Hepatic stellate cell (primary cell): ENCODE data around the gene SPRR4.

Source experiments
- DNase-seq: peaks from one replicate; pipeline ENCODE4 v3.0.0; 2011; ENCODE audit warnings: low spot score

Gene SPRR4

GRCh38 chr1:152970495-152970894, at the start of gene SPRR4:
Gene SPRR4, plus strand, starts transcription at chr1:152970648. Its CDS starts 1,243 bp downstream, at chr1:152971891.
- no peak for DNase-seq

DNA sequence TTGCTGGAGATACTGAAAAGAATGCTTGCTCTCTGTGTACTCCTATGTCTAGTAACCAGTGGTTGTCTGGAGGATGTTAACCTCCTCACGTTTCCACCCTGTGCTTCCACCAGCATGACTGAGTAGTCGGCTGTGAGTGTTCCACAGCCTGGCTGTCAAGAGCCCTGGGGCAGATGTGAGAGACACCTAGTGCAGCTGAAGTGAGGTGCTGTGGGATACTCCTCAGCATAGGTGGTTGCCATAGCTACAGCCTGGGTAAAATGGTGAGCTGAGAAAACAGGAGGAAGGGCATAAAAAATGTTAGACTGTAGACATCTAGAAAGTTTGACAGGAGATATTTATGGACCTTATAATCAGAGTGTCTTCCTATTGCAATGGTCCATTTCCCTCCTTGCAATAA, 46.3 kb upstream of the SPRR4 start:
- no peak for DNase-seq

DNA sequence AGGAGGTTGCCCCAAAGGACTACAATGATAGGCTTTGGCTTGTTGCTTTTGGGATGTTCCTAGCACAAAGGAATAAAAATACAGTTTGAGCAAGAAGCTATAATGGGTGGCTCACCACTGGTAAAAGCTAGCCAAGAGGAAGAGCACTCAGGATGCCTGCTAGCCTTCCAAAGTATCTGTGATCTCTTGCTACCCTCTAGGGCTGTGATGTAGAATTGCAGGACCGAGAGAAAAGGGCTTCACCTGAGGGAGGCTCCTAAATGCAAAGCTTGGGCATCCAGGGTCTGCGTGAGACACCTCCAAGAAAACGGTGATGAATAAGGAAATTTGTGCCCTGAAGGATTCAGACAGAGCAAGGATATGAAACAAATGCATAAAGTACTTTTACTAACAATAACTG, 44.4 kb upstream of the SPRR4 start:
- DNase-seq, result peak; percentile 22

GRCh38 chr1:152928671-152929070, 41.8 kb upstream of the SPRR4 start:
- DNase-seq, result no peak

GRCh38 chr1:152932170-152932811, 38.2 kb upstream of the SPRR4 start:
- no peak for DNase-seq

DNA sequence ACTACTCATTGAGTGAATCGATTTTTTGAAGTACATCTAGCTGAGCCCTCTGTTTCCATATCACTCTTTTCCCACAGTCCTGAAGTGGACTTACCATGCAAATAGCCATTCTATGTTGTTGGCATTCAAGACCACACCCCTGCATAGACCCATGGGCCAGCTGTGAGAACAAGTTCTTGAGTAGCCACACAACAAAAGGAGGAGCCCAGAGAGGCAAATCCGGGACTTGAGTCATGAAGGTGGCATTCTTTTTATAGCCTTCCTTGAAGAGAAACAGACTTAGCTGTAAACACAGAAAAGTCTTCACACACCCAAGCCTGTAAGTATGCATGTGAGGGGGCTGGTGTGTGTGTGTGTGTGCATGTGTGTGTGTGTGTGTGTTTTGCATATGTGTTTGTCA, 37.3 kb upstream of the SPRR4 start:
- DNase-seq, result no peak

GRCh38 chr1:152940614-152941013, 29.8 kb upstream of the SPRR4 start:
- no peak for DNase-seq

DNA sequence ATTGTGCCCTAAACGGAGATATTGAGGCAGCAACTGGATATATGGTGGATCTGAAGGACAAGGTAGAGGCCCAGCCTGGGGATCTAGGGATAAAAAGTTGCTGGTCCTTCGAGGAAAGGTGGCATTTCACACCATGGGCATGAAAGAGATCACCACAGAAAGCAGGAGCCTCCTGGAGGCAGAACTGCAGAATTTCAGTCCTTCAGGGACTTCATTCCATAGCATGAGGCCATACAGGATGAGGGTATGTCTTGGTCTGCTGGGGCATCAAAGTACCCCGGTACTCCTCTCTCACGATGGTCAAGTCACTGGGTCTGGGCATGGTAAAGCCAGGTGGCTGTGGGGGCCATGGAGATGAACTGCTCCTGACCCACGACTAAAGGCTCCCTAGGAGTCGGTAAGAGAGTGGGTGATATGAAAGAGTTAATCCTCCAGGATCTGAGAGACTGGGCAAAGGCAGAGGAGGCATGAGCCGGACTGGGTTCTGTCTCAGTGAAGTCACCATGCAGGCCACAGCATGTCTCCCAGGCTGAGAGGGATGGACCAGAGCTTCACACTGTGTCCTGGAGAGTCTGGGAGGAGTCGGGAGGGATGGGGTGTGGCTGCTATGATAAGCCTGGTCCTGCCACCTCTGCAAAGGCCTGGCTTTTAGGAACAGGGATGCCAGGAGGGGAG, 29.3 kb upstream of the SPRR4 start:
- DNase-seq, result no peak

DNA sequence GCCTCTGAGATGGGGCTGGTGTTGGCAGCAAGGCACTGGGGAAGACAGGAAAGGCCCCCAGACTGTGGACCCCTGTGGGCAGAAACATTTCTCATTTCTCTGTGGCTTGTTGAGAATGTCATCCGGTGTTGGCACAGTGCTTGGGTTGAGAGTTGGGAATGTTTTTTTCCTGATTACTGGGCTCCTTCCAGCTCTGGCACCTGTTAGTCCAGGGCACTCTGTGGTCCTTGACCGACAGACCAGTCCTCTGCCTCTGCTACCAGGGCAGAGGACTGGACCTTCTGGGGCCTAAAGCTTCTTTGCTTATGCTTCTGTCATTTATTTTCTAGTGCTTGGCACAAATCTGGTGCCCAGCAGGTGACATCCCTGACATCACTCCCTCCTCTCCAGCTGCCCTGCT, 28.3 kb upstream of the SPRR4 start:
- DNase-seq, result no peak

- DNase-seq, result no peak
These were observed 24.2 kb upstream of the SPRR4 start for GRCh38 chr1:152946248-152946647.

- no peak for DNase-seq
These were observed 23.7 kb upstream of the SPRR4 start, which contains the start of gene SPRR5 for GRCh38 chr1:152946651-152947256. Gene SPRR5, plus strand, starts transcription at chr1:152947206. Its CDS starts 1,349 bp downstream, at chr1:152948555.

- DNase-seq, result no peak
These were observed 18.7 kb upstream of the SPRR4 start for GRCh38 chr1:152951711-152952110.

DNA sequence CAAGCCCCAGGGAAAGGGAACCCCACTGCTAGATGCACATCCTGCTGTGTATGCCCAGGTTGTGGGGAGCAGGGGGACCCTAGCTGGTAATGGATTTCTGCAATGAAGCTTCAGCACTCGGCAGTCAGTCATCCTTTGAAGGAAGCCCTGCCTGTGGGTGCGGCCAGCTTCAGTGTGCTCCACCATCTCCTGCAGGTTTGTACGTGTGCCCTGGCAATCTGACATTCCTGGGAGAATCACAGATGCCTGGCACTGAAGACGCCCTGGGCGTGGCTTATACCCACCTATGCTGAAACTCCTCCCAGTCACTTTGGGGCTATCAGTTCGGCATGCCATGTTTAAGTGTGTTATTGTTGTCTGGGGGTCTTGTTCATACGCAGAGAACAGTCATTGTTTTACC, 16.7 kb upstream of the SPRR4 start:
- no peak for DNase-seq

DNA sequence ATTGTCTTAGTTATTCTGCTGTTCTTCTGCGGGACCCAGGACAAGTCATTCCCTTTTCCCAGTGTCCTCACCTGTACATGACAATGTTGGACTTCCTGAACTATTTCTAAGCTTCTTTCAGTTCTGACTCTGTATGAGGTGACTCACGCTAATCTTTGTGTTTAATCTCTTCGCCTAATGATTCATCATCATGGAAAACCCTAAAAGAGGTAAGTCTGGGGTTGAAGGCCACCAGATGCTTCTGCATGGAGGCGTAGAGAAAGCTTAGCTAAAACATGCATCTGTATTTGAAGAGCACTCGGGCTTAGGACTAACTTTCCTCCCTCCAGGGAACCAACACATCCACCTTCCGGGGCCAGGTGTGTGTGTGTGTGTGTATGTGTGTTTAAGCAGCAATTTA, 16.0 kb upstream of the SPRR4 start:
- DNase-seq, result no peak

GRCh38 chr1:152957561-152957960, 12.9 kb upstream of the SPRR4 start:
- DNase-seq, result no peak

GRCh38 chr1:152959273-152959672, 11.2 kb upstream of the SPRR4 start:
- no peak for DNase-seq

- no peak for DNase-seq
These were observed 10.5 kb upstream of the SPRR4 start for GRCh38 chr1:152959801-152960451.

DNA sequence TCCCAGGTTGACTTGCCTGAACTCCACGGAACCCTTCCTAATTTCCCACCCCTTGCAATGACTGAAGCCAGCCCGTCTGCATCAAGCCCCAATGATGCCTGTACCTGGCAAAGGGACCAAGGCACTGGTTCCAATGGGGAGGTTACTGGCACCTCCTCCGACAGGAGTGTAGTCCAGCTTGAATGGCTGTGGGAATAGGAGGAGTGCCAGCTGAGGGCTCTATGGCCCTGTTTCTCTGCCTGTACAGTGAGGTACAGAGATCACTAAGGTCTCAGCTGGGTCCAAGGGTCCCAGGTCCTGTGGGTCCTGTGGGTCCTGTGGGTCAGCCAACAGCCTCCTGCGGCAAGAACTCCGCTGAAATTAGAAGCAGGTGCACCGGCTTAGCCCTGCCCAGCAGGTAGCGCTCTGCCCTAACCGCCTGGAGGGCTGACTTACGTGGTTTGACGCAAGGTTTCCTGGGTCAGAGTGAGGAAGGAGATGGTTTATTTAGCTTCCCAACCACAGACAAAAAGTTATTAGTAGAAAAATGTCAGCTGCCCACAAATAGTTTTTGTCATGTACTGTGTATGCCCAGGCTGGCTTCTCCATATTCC, 9.9 kb upstream of the SPRR4 start:
- DNase-seq, result no peak

DNA sequence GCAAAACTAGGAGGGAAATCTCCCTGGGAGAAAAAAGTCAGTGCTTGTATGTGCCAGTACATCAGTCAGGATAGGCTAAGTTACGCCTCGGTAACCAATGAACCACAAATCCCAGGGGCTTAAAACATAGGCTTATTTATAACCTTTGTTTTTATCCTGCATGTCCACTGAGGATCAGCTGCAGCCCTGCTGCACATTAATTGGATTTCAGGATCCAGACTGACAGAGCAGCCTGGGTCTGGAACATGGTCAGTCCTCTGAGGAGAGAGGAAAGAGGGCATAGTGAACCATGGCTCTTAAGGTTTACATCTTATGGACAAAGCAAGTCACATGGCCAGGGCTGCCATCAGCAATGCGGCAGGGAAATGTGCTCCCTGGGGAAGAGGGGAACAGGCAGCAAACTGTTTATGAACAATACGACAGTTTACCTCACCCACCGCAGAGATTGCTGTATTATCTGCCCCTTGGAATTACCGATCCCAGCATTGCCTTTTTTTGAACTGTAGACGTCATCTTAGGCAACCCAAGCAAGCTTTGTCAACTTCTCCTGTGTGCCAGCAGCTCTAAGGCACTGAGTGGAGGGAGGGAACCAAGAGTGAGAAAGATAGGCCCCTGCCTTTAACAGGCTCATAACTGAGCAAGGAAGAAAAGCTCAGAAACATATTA, 9.1 kb upstream of the SPRR4 start:
- no peak for DNase-seq

DNA sequence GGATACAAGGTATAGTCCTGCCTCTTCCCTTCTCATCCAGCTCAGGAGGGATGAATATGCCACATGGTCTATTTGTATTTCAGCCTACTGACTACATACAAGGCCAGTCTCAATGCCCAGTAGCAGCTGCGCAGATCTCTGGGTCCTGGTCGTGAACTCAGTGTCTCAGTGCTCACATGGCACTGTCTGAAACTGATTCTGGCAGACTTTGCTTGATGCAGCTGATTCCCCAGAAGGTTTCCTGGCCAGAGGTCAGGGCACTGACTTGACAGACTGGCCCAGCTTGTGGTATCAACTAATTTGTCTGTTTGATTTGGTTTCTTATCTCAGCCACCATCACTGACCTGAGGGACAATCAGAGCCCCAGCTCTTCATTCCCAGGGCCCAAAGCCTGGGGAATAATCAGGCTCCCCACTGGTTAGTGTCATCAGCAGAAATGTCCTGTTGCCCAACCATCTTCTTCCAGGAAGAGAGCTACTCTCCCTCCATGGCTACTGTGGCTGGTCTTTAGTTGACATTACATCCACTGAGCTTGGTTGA, 7.5 kb upstream of the SPRR4 start:
- DNase-seq, result no peak

- no peak for DNase-seq
These were observed 5.9 kb upstream of the SPRR4 start for GRCh38 chr1:152964536-152964935.

DNA sequence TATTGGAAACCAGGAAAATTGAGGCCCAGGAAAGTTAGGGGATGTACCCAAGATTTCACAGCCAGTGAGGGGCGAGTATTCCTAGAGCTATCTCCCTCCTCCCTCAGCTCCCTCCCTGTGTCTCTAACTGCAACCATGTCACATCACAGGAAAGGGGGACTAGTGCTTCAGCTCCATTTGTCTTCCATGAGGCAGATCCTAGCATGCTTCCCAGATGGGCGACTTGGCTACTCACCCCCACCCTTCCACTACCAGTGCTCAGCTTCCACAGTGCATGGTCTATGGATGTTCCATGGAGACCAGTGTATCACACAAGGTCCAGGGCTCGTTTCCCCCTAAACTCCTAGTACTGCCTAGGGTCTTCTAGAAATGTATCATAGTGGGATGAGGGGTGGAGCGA, 4.6 kb upstream of the SPRR4 start:
- no peak for DNase-seq
